Suprapubic skin (tissue), 4 donors: ENCODE results near the gene SENP1. TPM values are rescaled to one million over a fixed set of nuclear protein-coding genes. Genes with fewer than 3 reads are reported as not detected.

ENCODE experiments used
- DNase-seq, 2 donors: peaks; one replicate each; pipeline ENCODE4 v3.0.0-alpha.2; 2019; ENCODE audit warnings: low spot score in 2 of 2
- H3K27ac ChIP-seq: fragments of 200-600 bp; sonication (generic); one replicate; pipeline ENCODE4 v1.5.1; 2019
- H3K27me3 ChIP-seq: fragments of 200-600 bp; sonication (generic); one replicate; pipeline ENCODE4 v1.5.1; 2019
- H3K36me3 ChIP-seq: fragments of 200-600 bp; sonication (generic); one replicate; pipeline ENCODE4 v1.5.1; 2019
- H3K4me1 ChIP-seq: fragments of 200-600 bp; sonication (generic); one replicate; pipeline ENCODE4 v1.5.1; 2019
- H3K4me3 ChIP-seq: fragments of 200-600 bp; sonication (generic); one replicate; pipeline ENCODE4 v1.5.1; 2019; ENCODE audit warnings: mild to moderate bottlenecking
- H3K9me3 ChIP-seq: fragments of 200-600 bp; sonication (generic); one replicate; pipeline ENCODE4 v1.5.1; 2019
- CTCF ChIP-seq, 2 donors: fragments of 200-600 bp in 1 of 2; fragments of 450-650 bp in 1 of 2; sonication (generic) in 1 of 2; IDR thresholded peaks; one replicate each; pipeline ENCODE4 v1.5.1; 2016 to 2019; ENCODE audit warnings: antibody characterized with exemption in 2 of 2, mild to moderate bottlenecking in 1 of 2, moderate library complexity in 1 of 2
- EP300 ChIP-seq: sonication (generic); formaldehyde crosslinking; IDR thresholded peaks from one replicate; pipeline ENCODE4 v1.6.1; 2017; ENCODE audit warnings: antibody characterized with exemption
- POLR2A ChIP-seq, 2 donors: fragments of 450-650 bp; IDR thresholded peaks; one replicate each; pipeline ENCODE4 v1.6.1; 2017; ENCODE audit warnings: antibody characterized with exemption in 2 of 2, mild to moderate bottlenecking in 2 of 2, moderate library complexity in 2 of 2
- POLR2AphosphoS5 ChIP-seq, 3 donors: sonication (generic); formaldehyde crosslinking; IDR thresholded peaks; one replicate each; pipeline ENCODE4 v1.6.1; 2017; ENCODE audit warnings: antibody characterized with exemption in 3 of 3
- WGBS: methylation state at CpG from one replicate; pipeline ENCODE4 v1.1.5; 2018; 5-methylcytosine and 5-hydroxymethylcytosine counted together
- total RNA-seq, 4 donors: library from RNA; depleted of rRNA; stranded (reverse); fragments of >200 nt; gene quantifications; one replicate each; pipeline ENCODE4 v1.1.0, GENCODE V29; 2016

The SENP1 gene
- total RNA-seq, 4 donors from 2014 or later: 13.5 to 25.5 (median 20.0) TPM

GRCh38 chr12:48110691-48111311 is 4.9 kb upstream of the SENP1 start:
- WGBS: no CpG with 5 or more reads among the region's 1 CpG
- Histone ChIP-seq H3K27ac (no peak overlapping the region), H3K4me1 (peaks cover 9% of the 10 kb centered on the region), H3K36me3 (no peaks in the 10 kb centered on the region), H3K27me3 (peaks cover 11% of the 10 kb centered on the region), H3K4me3 (no peak overlapping the region), H3K9me3 (no peaks in the 10 kb centered on the region)
- TF ChIP-seq EP300 (no peak), POLR2AphosphoS5 (IDR thresholded peaks at IDR 0.05) (no peak), POLR2A (IDR thresholded peaks at IDR 0.05) (no peak), CTCF (IDR thresholded peaks at IDR 0.05) (no peak)
- no peak for DNase-seq

GRCh38 chr12:48109424-48109823 is 3.5 kb upstream of the SENP1 start:
- Histone ChIP-seq H3K4me1 (peaks cover 18% of the 10 kb centered on the region), H3K36me3 (no peaks in the 10 kb centered on the region), H3K27ac (no peak overlapping the region), H3K27me3 (peaks cover 8% of the 10 kb centered on the region), H3K9me3 (no peaks in the 10 kb centered on the region), H3K4me3 (no peak overlapping the region)
- TF ChIP-seq EP300: no peak
- no peak for TF ChIP-seq CTCF (IDR thresholded peaks at IDR 0.05)
- no peak for TF ChIP-seq POLR2A (IDR thresholded peaks at IDR 0.05)
- TF ChIP-seq POLR2AphosphoS5 (IDR thresholded peaks at IDR 0.05): no peak
- DNase-seq: no peak

- no peak for TF ChIP-seq POLR2AphosphoS5 (IDR thresholded peaks at IDR 0.05)
- TF ChIP-seq CTCF (IDR thresholded peaks at IDR 0.05): no peak
- TF ChIP-seq POLR2A (IDR thresholded peaks at IDR 0.05): no peak
- no peak for TF ChIP-seq EP300
- H3K27me3 ChIP-seq: no peaks in the 10 kb centered on the region
- DNase-seq: no peak
- peaks cover 25% of the 10 kb centered on the region for H3K4me1 ChIP-seq
- H3K9me3 ChIP-seq: no peaks in the 10 kb centered on the region
- H3K36me3 ChIP-seq: no peaks in the 10 kb centered on the region
- peak overlapping the region; percentile 93 for H3K4me3 ChIP-seq
- 72% methylated on average over 5 of the region's 5 CpGs for WGBS
- peak overlapping the region; percentile 95 for H3K27ac ChIP-seq
These were observed 1.1 kb upstream of the SENP1 start for GRCh38 chr12:48106681-48107613.

- under 1% methylated on average over 30 of the region's 30 CpGs for WGBS
- TF ChIP-seq CTCF (IDR thresholded peaks at IDR 0.05): no peak
- no peak for TF ChIP-seq POLR2A (IDR thresholded peaks at IDR 0.05)
- TF ChIP-seq EP300: no peak
- TF ChIP-seq POLR2AphosphoS5 (IDR thresholded peaks at IDR 0.05): no peak
- no peak for DNase-seq
- H3K4me1 ChIP-seq: peaks cover 25% of the 10 kb centered on the region
- peak overlapping the region; percentile 93 for H3K4me3 ChIP-seq
- no peaks in the 10 kb centered on the region for H3K36me3 ChIP-seq
- no peaks in the 10 kb centered on the region for H3K27me3 ChIP-seq
- H3K27ac ChIP-seq: peak overlapping the region; percentile 95
- no peaks in the 10 kb centered on the region for H3K9me3 ChIP-seq
These were observed 485 bp downstream of the SENP1 start for GRCh38 chr12:48105321-48105866.

GRCh38 chr12:48104531-48104930 is 1.3 kb downstream of the SENP1 start:
- peak overlapping the region; percentile 93 for H3K4me3 ChIP-seq

More at GRCh38 chr12:48104531-48104930, 1.3 kb downstream of the SENP1 start:
- 39% methylated on average over 4 of the region's 4 CpGs for WGBS
- peaks cover 25% of the 10 kb centered on the region for H3K4me1 ChIP-seq
- DNase-seq: no peak
- H3K27me3 ChIP-seq: no peaks in the 10 kb centered on the region
- H3K36me3 ChIP-seq: no peaks in the 10 kb centered on the region
- no peak overlapping the region for H3K27ac ChIP-seq
- no peaks in the 10 kb centered on the region for H3K9me3 ChIP-seq
- TF ChIP-seq POLR2AphosphoS5 (IDR thresholded peaks at IDR 0.05) (no peak), EP300 (no peak), CTCF (IDR thresholded peaks at IDR 0.05) (no peak), POLR2A (IDR thresholded peaks at IDR 0.05) (no peak)
